ENCODE measurements around the gene DPEP3.
"Not testable (repeated sequence)": the region's sequence is repeated elsewhere in the genome, so short reads cannot be mapped to it uniquely, and the experiment has no call there.

Gene DPEP3

GRCh38 chr16:67993207-67994039, 13.1 kb upstream of the DPEP3 start:
- no peak for DNase-seq

GRCh38 chr16:67992661-67993206, 12.4 kb upstream of the DPEP3 start:
- DNase-seq, result no peak

- DNase-seq, result no peak
Observed at GRCh38 chr16:67990018-67990386, 9.7 kb upstream of the DPEP3 start.

- no peak for DNase-seq
Observed at GRCh38 chr16:67989322-67990017, 9.2 kb upstream of the DPEP3 start.

GRCh38 chr16:67988675-67989074, 8.4 kb upstream of the DPEP3 start:
- DNase-seq, result no peak

GRCh38 chr16:67987460-67988160, 7.3 kb upstream of the DPEP3 start:
- DNase-seq, result no peak

- no peak for DNase-seq
Observed at GRCh38 chr16:67986949-67987348, 6.7 kb upstream of the DPEP3 start.

- DNase-seq, result no peak
Observed at GRCh38 chr16:67982011-67982696, 1.9 kb upstream of the DPEP3 start.

GRCh38 chr16:67977469-67978227, 2.7 kb downstream of the DPEP3 start:
- no peak for DNase-seq

- DNase-seq, result no peak
Observed at GRCh38 chr16:67977005-67977404, 3.3 kb downstream of the DPEP3 start.

- DNase-seq, result no peak
Observed at GRCh38 chr16:67976205-67976604, 4.1 kb downstream of the DPEP3 start.

- DNase-seq, result no peak
Observed at GRCh38 chr16:67975321-67976105, 4.8 kb downstream of the DPEP3 start.

GRCh38 chr16:67972285-67972684, 8.0 kb downstream of the DPEP3 start:
- DNase-seq, result not testable (repeated sequence)

GRCh38 chr16:67971111-67971510, 9.2 kb downstream of the DPEP3 start:
- no peak for DNase-seq

GRCh38 chr16:67969254-67970039, 10.9 kb downstream of the DPEP3 start:
- DNase-seq, result peak; percentile 22

GRCh38 chr16:67968400-67969253, 11.7 kb downstream of the DPEP3 start, which contains the start of gene SLC12A4:
Gene SLC12A4, minus strand, starts transcription at chr16:67968637. Its CDS starts 84 bp downstream, at chr16:67968553.
- DNase-seq, result peak; percentile 73

- DNase-seq, result peak; percentile 26
Observed at GRCh38 chr16:67967958-67968399, 12.3 kb downstream of the DPEP3 start.

- peak; percentile 26 for DNase-seq
Observed at GRCh38 chr16:67967183-67967957, 12.9 kb downstream of the DPEP3 start.

All from kidney glomerular epithelial cell (primary cell).